HepG2 (cell line): Measurements from ENCODE around the gene EIF5B. TPM values are rescaled to one million over a fixed set of nuclear protein-coding genes. Genes with fewer than 3 reads are reported as not detected.

Experiments used
- BRCA1 ChIP-seq: sonication (generic); formaldehyde crosslinking; IDR thresholded peaks from 2 replicates; pipeline ENCODE4 v1.4.0; 2020; ENCODE audit warnings: missing genetic modification reagents
- CAMTA2 ChIP-seq: sonication (generic); formaldehyde crosslinking; IDR thresholded peaks from 2 replicates; pipeline ENCODE4 v1.4.0; 2020; ENCODE audit warnings: mild to moderate bottlenecking, missing genetic modification reagents, borderline replicate concordance
- CBX1 ChIP-seq: IDR thresholded peaks from one replicate; pipeline ENCODE4 v1.6.1; 2016; ENCODE audit warnings: antibody characterized with exemption, low read depth
- FOSL2 ChIP-seq: sonication (generic); formaldehyde crosslinking; IDR thresholded peaks from 2 replicates; pipeline ENCODE4 v1.4.0; 2020; ENCODE audit warnings: missing genetic modification reagents
- HIVEP1 ChIP-seq: sonication (generic); formaldehyde crosslinking; IDR thresholded peaks from 2 replicates; pipeline ENCODE4 v1.4.0; 2020; ENCODE audit warnings: mild to moderate bottlenecking, missing genetic modification reagents
- MIXL1 ChIP-seq: IDR thresholded peaks from 2 replicates; pipeline ENCODE4 v1.6.1; 2016
- MTF1 ChIP-seq: sonication (generic); formaldehyde crosslinking; IDR thresholded peaks from 2 replicates; pipeline ENCODE4 v1.5.0; 2020; ENCODE audit warnings: missing genetic modification reagents
- TARDBP ChIP-seq: sonication (generic); formaldehyde crosslinking; IDR thresholded peaks from 2 replicates; pipeline ENCODE4 v1.8.0; 2022; ENCODE audit warnings: mild to moderate bottlenecking, missing genetic modification reagents
- ZBTB38 ChIP-seq: sonication (generic); formaldehyde crosslinking; IDR thresholded peaks from 2 replicates; pipeline ENCODE4 v1.5.1; 2020; ENCODE audit warnings: mild to moderate bottlenecking, missing genetic modification reagents
- ZFX ChIP-seq: sonication (generic); formaldehyde crosslinking; IDR thresholded peaks from 2 replicates; pipeline ENCODE4 v1.4.0; 2020; ENCODE audit warnings: mild to moderate bottlenecking, low read depth, missing genetic modification reagents, moderate library complexity
- ZNF251 ChIP-seq: sonication (generic); formaldehyde crosslinking; IDR thresholded peaks from 2 replicates; pipeline ENCODE4 v1.9.0; 2021; ENCODE audit warnings: mild to moderate bottlenecking, missing genetic modification reagents
- ZNF30 ChIP-seq: sonication (generic); formaldehyde crosslinking; IDR thresholded peaks from 2 replicates; pipeline ENCODE4 v1.5.0; 2020; ENCODE audit warnings: mild to moderate bottlenecking, missing genetic modification reagents
- ZNF343 ChIP-seq: sonication (generic); formaldehyde crosslinking; IDR thresholded peaks from 2 replicates; pipeline ENCODE4 v1.4.0; 2020; ENCODE audit warnings: mild to moderate bottlenecking, missing genetic modification reagents
- ZNF367 ChIP-seq: sonication (generic); formaldehyde crosslinking; IDR thresholded peaks from 2 replicates; pipeline ENCODE4 v1.4.0; 2020; ENCODE audit warnings: missing genetic modification reagents, borderline replicate concordance
- ZNF550 ChIP-seq: sonication (generic); formaldehyde crosslinking; IDR thresholded peaks from 2 replicates; pipeline ENCODE4 v1.4.0; 2020; ENCODE audit warnings: mild to moderate bottlenecking, missing genetic modification reagents, borderline replicate concordance
- ZNF558 ChIP-seq: sonication (generic); formaldehyde crosslinking; IDR thresholded peaks from 2 replicates; pipeline ENCODE4 v1.9.0; 2022; ENCODE audit warnings: mild to moderate bottlenecking, missing genetic modification reagents, borderline replicate concordance
- ZSCAN22 ChIP-seq: sonication (generic); formaldehyde crosslinking; IDR thresholded peaks from 2 replicates; pipeline ENCODE4 v1.4.0; 2020; ENCODE audit warnings: mild to moderate bottlenecking, missing genetic modification reagents
- polyA plus RNA-seq, 8 experiments: library from polyadenylated mRNA; depleted of rRNA in 3 of 8; stranded (reverse) in 7 of 8; unstranded in 1 of 8; fragments of >200 nt; fragmentation: Illumina TruSeq in 4 of 8; extraction: Trizol in 4 of 8; gene quantifications; 2 replicates each; pipeline versions ENCODE4 v1.2.1 to v1.2.3, GENCODE V29; 2011 to 2016; ENCODE audit warnings: low read depth in 4 of 8, missing spikeins in 1 of 8, mixed read lengths in 1 of 8; ENCODE audit not compliant: insufficient read depth in 1 of 8
- total RNA-seq, 5 experiments: library from RNA; depleted of rRNA; stranded (reverse); fragments of >200 nt; fragmentation: Illumina TruSeq; extraction: Trizol; gene quantifications; 2 replicates each; pipeline ENCODE4 v1.2.3, GENCODE V29; 2016; ENCODE audit warnings: low read depth in 1 of 5
- TF ChIP-seq, protein P1 (sequence below): sonication (generic); formaldehyde crosslinking; IDR thresholded peaks from 2 replicates; pipeline ENCODE4 v1.4.0; 2020; ENCODE audit warnings: missing genetic modification reagents, borderline replicate concordance
- TF ChIP-seq, protein P2 (sequence below): sonication (generic); formaldehyde crosslinking; IDR thresholded peaks from 2 replicates; pipeline ENCODE4 v1.8.1; 2023; ENCODE audit warnings: mild to moderate bottlenecking, missing genetic modification reagents
- TF ChIP-seq, protein P3 (sequence below): sonication (generic); formaldehyde crosslinking; IDR thresholded peaks from 2 replicates; pipeline ENCODE4 v1.4.0; 2020; ENCODE audit warnings: mild to moderate bottlenecking, missing genetic modification reagents
- TF ChIP-seq, protein P4 (sequence below): sonication (generic); formaldehyde crosslinking; IDR thresholded peaks from 2 replicates; pipeline ENCODE4 v1.4.0; 2020; ENCODE audit warnings: missing genetic modification reagents

Gene EIF5B
- total and polyA plus RNA-seq, 2 of the 13 experiments (the other 11 are each of a cell fraction or from before 2014, with no cell fraction given) = 8.8 to 32.1 TPM

DNA sequence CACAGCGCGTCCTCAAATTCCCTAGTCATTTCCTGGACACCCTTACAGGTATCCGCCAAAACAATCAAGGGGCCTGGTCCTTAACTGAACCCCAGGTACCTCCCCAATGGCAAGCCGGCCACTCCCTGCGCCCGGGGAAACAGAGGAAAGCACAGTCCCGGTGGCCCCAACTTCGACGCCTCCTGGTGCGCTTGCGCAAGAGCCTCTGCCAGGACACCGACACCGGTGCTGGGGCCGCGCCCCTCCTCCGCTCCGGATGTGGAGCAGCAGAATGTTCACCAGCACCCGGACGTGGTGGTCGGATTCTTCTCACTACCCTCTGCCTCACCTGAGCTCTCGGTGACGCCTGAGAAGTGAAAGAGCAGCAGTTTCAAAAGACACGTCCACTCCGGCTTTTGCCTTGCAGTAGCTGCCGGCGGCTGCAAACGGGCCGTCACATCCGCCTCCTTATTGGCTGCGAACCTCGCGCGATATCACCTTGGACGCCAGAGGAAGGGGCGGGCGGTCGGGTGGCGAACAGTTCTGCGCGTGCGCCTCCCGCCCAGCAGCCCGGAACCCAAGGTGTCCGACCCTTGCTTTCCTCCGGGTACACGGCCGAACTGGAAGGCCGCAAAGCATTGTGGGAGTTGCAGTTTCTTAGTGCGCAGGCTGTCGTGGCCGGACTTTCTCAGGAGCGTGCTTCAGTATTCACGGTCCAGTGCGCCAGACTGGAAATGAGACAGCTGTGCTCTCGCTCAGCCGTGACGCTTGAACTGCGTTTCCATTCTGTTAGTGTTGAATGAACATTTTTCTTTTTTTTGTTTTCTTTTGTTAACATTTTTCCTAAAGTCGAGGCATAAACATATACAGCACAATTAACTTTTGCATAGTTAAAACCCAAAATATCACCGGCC is 1.0 kb upstream of the EIF5B start, which contains the start of gene TXNDC9 (continued):
- TF ChIP-seq, protein P1, sequence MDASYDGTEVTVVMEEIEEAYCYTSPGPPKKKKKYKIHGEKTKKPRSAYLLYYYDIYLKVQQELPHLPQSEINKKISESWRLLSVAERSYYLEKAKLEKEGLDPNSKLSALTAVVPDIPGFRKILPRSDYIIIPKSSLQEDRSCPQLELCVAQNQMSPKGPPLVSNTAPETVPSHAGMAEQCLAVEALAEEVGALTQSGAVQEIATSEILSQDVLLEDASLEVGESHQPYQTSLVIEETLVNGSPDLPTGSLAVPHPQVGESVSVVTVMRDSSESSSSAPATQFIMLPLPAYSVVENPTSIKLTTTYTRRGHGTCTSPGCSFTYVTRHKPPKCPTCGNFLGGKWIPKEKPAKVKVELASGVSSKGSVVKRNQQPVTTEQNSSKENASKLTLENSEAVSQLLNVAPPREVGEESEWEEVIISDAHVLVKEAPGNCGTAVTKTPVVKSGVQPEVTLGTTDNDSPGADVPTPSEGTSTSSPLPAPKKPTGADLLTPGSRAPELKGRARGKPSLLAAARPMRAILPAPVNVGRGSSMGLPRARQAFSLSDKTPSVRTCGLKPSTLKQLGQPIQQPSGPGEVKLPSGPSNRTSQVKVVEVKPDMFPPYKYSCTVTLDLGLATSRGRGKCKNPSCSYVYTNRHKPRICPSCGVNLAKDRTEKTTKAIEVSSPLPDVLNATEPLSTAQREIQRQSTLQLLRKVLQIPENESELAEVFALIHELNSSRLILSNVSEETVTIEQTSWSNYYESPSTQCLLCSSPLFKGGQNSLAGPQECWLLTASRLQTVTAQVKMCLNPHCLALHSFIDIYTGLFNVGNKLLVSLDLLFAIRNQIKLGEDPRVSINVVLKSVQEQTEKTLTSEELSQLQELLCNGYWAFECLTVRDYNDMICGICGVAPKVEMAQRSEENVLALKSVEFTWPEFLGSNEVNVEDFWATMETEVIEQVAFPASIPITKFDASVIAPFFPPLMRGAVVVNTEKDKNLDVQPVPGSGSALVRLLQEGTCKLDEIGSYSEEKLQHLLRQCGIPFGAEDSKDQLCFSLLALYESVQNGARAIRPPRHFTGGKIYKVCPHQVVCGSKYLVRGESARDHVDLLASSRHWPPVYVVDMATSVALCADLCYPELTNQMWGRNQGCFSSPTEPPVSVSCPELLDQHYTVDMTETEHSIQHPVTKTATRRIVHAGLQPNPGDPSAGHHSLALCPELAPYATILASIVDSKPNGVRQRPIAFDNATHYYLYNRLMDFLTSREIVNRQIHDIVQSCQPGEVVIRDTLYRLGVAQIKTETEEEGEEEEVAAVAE (CRISPR knock-in tag) = peak; percentile 96
- TF ChIP-seq ZNF30 = 0 out of 2 replicates have a peak, but pooled peaks have one; percentile 23
- TF ChIP-seq ZNF251 = no peak
- TF ChIP-seq ZNF558 (CRISPR knock-in tag) = peak; percentile 88; the same call in 1 of the 2 replicates
- TF ChIP-seq, protein P2, sequence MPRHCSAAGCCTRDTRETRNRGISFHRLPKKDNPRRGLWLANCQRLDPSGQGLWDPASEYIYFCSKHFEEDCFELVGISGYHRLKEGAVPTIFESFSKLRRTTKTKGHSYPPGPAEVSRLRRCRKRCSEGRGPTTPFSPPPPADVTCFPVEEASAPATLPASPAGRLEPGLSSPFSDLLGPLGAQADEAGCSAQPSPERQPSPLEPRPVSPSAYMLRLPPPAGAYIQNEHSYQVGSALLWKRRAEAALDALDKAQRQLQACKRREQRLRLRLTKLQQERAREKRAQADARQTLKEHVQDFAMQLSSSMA (CRISPR knock-in tag) = no peak
- TF ChIP-seq CBX1 = peak; percentile 65
- peak; percentile 99 for TF ChIP-seq TARDBP (CRISPR knock-in tag)
- no peak; the same call in 1 of the 2 replicates for TF ChIP-seq ZNF550
- TF ChIP-seq ZFX = peak; percentile 97
- TF ChIP-seq, protein P3, sequence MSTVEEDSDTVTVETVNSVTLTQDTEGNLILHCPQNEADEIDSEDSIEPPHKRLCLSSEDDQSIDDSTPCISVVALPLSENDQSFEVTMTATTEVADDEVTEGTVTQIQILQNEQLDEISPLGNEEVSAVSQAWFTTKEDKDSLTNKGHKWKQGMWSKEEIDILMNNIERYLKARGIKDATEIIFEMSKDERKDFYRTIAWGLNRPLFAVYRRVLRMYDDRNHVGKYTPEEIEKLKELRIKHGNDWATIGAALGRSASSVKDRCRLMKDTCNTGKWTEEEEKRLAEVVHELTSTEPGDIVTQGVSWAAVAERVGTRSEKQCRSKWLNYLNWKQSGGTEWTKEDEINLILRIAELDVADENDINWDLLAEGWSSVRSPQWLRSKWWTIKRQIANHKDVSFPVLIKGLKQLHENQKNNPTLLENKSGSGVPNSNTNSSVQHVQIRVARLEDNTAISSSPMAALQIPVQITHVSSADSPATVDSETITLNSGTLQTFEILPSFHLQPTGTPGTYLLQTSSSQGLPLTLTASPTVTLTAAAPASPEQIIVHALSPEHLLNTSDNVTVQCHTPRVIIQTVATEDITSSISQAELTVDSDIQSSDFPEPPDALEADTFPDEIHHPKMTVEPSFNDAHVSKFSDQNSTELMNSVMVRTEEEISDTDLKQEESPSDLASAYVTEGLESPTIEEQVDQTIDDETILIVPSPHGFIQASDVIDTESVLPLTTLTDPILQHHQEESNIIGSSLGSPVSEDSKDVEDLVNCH (CRISPR knock-in tag) = 0 out of 2 replicates have a peak, but pooled peaks have one; percentile 74
- TF ChIP-seq BRCA1 (CRISPR knock-in tag) = no peak; the same call in 1 of the 2 replicates
- peak; percentile 94 for TF ChIP-seq ZBTB38 (CRISPR knock-in tag)
- no peak for TF ChIP-seq MIXL1 (CRISPR knock-in tag)
- peak; percentile 72; the same call in 1 of the 2 replicates for TF ChIP-seq ZNF367 (CRISPR knock-in tag)
- TF ChIP-seq CAMTA2 (CRISPR knock-in tag) = peak; percentile 81
- TF ChIP-seq MTF1 (CRISPR knock-in tag) = no peak
- TF ChIP-seq, protein P4, sequence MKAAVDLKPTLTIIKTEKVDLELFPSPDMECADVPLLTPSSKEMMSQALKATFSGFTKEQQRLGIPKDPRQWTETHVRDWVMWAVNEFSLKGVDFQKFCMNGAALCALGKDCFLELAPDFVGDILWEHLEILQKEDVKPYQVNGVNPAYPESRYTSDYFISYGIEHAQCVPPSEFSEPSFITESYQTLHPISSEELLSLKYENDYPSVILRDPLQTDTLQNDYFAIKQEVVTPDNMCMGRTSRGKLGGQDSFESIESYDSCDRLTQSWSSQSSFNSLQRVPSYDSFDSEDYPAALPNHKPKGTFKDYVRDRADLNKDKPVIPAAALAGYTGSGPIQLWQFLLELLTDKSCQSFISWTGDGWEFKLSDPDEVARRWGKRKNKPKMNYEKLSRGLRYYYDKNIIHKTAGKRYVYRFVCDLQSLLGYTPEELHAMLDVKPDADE (CRISPR knock-in tag) = 0 out of 2 replicates have a peak, but pooled peaks have one; percentile 14
- no peak; the same call in 1 of the 2 replicates for TF ChIP-seq ZSCAN22 (CRISPR knock-in tag)
- peak; percentile 83 for TF ChIP-seq ZNF343 (CRISPR knock-in tag)
- TF ChIP-seq FOSL2 (CRISPR knock-in tag) = peak; percentile 63
- TF ChIP-seq HIVEP1 (CRISPR knock-in tag) = peak; percentile 94
